Cardiac muscle cell (in vitro differentiated cells and primary cell): ENCODE results near the gene TENM3. TPM values are rescaled to one million over a fixed set of nuclear protein-coding genes. Genes with fewer than 3 reads are reported as not detected.

Experiments used
- DNase-seq, 2 donors: peaks; one replicate each; pipeline versions ENCODE4 v3.0.0 to v3.0.0-alpha.2; 2010 to 2017; ENCODE audit warnings: low read depth in 1 of 2, low spot score in 1 of 2
- H3K27ac ChIP-seq: fragments of 200-600 bp; sonication (generic); 2 replicates; pipeline ENCODE4 v1.5.1; 2016
- H3K27me3 ChIP-seq: fragments of 200-600 bp; sonication (generic); 2 replicates; pipeline ENCODE4 v1.6.0; 2016; ENCODE audit warnings: control low read depth
- H3K36me3 ChIP-seq: fragments of 200-600 bp; sonication (generic); 2 replicates; pipeline ENCODE4 v1.5.1; 2016; ENCODE audit warnings: control low read depth
- H3K4me1 ChIP-seq: fragments of 200-600 bp; sonication (generic); 2 replicates; pipeline ENCODE4 v1.8.1; 2017; ENCODE audit warnings: low read depth, mild to moderate bottlenecking, mixed run types
- H3K4me3 ChIP-seq: fragments of 200-600 bp; sonication (generic); 2 replicates; pipeline ENCODE4 v1.5.1; 2016; ENCODE audit warnings: mild to moderate bottlenecking
- H3K9me3 ChIP-seq: fragments of 200-600 bp; sonication (generic); 2 replicates; pipeline ENCODE4 v1.5.1; 2017; ENCODE audit warnings: low read depth, mild to moderate bottlenecking, control low read depth
- CTCF ChIP-seq: IDR thresholded peaks from 2 replicates; pipeline ENCODE4 v1.5.1; 2012; ENCODE audit warnings: low read depth, mild to moderate bottlenecking, low read length
- polyA plus RNA-seq: library from polyadenylated mRNA; unstranded; fragments of >200 nt; fragmentation: Nextera tagmentation; extraction: Ambion mirVana; gene quantifications from 2 replicates; pipeline ENCODE4 v1.2.1, GENCODE V29; 2016
- total RNA-seq: library from RNA; depleted of rRNA; stranded (reverse); fragments of >200 nt; gene quantifications from 2 replicates; pipeline ENCODE4 v1.2.3, GENCODE V29; 2016

TENM3 gene
- total and polyA plus RNA-seq, 2 experiments from 2014 or later, result 12.5 to 24.8 TPM

GRCh38 chr4:182802621-182803020 is 559.4 kb downstream of the TENM3 start:
- H3K27me3 ChIP-seq, result peaks cover 10% of the 10 kb centered on the region
- no peaks in the 10 kb centered on the region for H3K9me3 ChIP-seq
- no peak for TF ChIP-seq CTCF
- no peak overlapping the region for H3K4me3 ChIP-seq
- no peak for DNase-seq
- no peaks in the 10 kb centered on the region for H3K4me1 ChIP-seq
- no peak overlapping the region for H3K27ac ChIP-seq
- H3K36me3 ChIP-seq, result peaks cover 4% of the 10 kb centered on the region

- no peak for TF ChIP-seq CTCF
- Histone ChIP-seq H3K4me3 (no peak overlapping the region), H3K36me3 (peaks cover 4% of the 10 kb centered on the region), H3K9me3 (no peaks in the 10 kb centered on the region), H3K4me1 (no peaks in the 10 kb centered on the region), H3K27ac (no peak overlapping the region), H3K27me3 (peaks cover 10% of the 10 kb centered on the region)
- no peak for DNase-seq
Measured at GRCh38 chr4:182803235-182803634, 560.0 kb downstream of the TENM3 start.

GRCh38 chr4:182804131-182804530 is 560.9 kb downstream of the TENM3 start:
- Histone ChIP-seq H3K27ac (no peak overlapping the region), H3K27me3 (peaks cover 10% of the 10 kb centered on the region), H3K4me3 (no peak overlapping the region), H3K4me1 (no peaks in the 10 kb centered on the region), H3K9me3 (no peaks in the 10 kb centered on the region), H3K36me3 (peaks cover 4% of the 10 kb centered on the region)
- no peak for DNase-seq
- no peak for TF ChIP-seq CTCF

GRCh38 chr4:182805321-182805720 is 562.1 kb downstream of the TENM3 start:
- no peak for DNase-seq
- Histone ChIP-seq H3K9me3 (no peaks in the 10 kb centered on the region), H3K27ac (no peak overlapping the region), H3K4me3 (no peak overlapping the region), H3K27me3 (peaks cover 10% of the 10 kb centered on the region), H3K36me3 (peaks cover 3% of the 10 kb centered on the region), H3K4me1 (no peaks in the 10 kb centered on the region)
- no peak for TF ChIP-seq CTCF

GRCh38 chr4:182805750-182806149 is 562.5 kb downstream of the TENM3 start:
- TF ChIP-seq CTCF, result no peak
- Histone ChIP-seq H3K27me3 (peaks cover 10% of the 10 kb centered on the region), H3K4me3 (no peak overlapping the region), H3K36me3 (no peaks in the 10 kb centered on the region), H3K9me3 (no peaks in the 10 kb centered on the region), H3K4me1 (no peaks in the 10 kb centered on the region), H3K27ac (no peak overlapping the region)
- no peak for DNase-seq
